Neural cell (in vitro differentiated cells): ENCODE data around the gene PLA2G6. TPM values are rescaled to one million over a fixed set of nuclear protein-coding genes. Genes with fewer than 3 reads are reported as not detected.

ENCODE experiments used
- H2AFZ ChIP-seq: fragments of 200-600, 300-800 bp; sonication (generic), shearing (Covaris generic); 2 replicates; pipeline ENCODE4 v1.6.0; 2014; ENCODE audit warnings: low read depth, mild to moderate bottlenecking, antibody characterized with exemption, low read length, moderate library complexity
- H3F3A ChIP-seq: fragments of 200-600 bp; shearing (Covaris generic); 2 replicates; pipeline ENCODE4 v1.6.1; 2016; ENCODE audit warnings: mild to moderate bottlenecking, moderate library complexity, mixed read lengths, antibody characterized with exemption, low read length; ENCODE audit not compliant: insufficient read depth, poor library complexity, severe bottlenecking
- H3K27ac ChIP-seq: fragments of 200-600, 300-800 bp; sonication (generic), shearing (Covaris generic); 2 replicates; pipeline ENCODE4 v1.5.1; 2014; ENCODE audit warnings: mild to moderate bottlenecking, low read length, moderate library complexity
- H3K27me3 ChIP-seq: fragments of 300-800, 200-600 bp; sonication (generic), shearing (Covaris generic); 2 replicates; pipeline ENCODE4 v1.6.0; 2014; ENCODE audit warnings: mild to moderate bottlenecking, low read depth, low read length, moderate library complexity; ENCODE audit not compliant: insufficient read depth
- H3K36me3 ChIP-seq: fragments of 300-800, 200-600 bp; sonication (generic), shearing (Covaris generic); 2 replicates; pipeline ENCODE4 v1.5.1; 2014; ENCODE audit warnings: mild to moderate bottlenecking, antibody characterized with exemption, low read length, moderate library complexity; ENCODE audit not compliant: insufficient read depth
- H3K4me2 ChIP-seq: fragments of 300-800, 200-600 bp; sonication (generic), shearing (Covaris generic); 2 replicates; pipeline ENCODE4 v1.6.0; 2014; ENCODE audit warnings: mild to moderate bottlenecking, low read length
- H3K4me3 ChIP-seq: fragments of 300-800, 200-600 bp; sonication (generic), shearing (Covaris generic); 2 replicates; pipeline ENCODE4 v1.5.1; 2014; ENCODE audit warnings: mild to moderate bottlenecking, low read length, moderate library complexity
- H3K79me2 ChIP-seq: fragments of 200-600 bp; shearing (Covaris generic); replicated peaks from 2 replicates; pipeline ENCODE4 v1.6.0; 2014; ENCODE audit warnings: mild to moderate bottlenecking, low read length, moderate library complexity; ENCODE audit not compliant: insufficient read depth
- H3K9ac ChIP-seq: fragments of 300-800, 200-600 bp; sonication (generic), shearing (Covaris generic); 2 replicates; pipeline ENCODE4 v1.6.1; 2016; ENCODE audit warnings: mild to moderate bottlenecking, low read length, mixed read lengths
- H3K9me2 ChIP-seq: fragments of 200-600 bp; shearing (Covaris generic); 2 replicates; pipeline ENCODE4 v1.6.1; 2016; ENCODE audit warnings: mild to moderate bottlenecking, low read length, mixed read lengths; ENCODE audit not compliant: insufficient read depth
- H3K9me3 ChIP-seq: fragments of 200-600, 300-800 bp; sonication (generic), shearing (Covaris generic); 2 replicates; pipeline ENCODE4 v1.6.1; 2016; ENCODE audit warnings: mild to moderate bottlenecking, mixed run types, low read length, moderate library complexity, mixed read lengths
- H4K20me1 ChIP-seq: fragments of 200-600 bp; shearing (Covaris generic); 2 replicates; pipeline ENCODE4 v1.6.1; 2016; ENCODE audit warnings: mild to moderate bottlenecking, mixed run types; ENCODE audit not compliant: insufficient read depth
- CTCF ChIP-seq: fragments of 450-650 bp; IDR thresholded peaks from 2 replicates; pipeline ENCODE4 v1.5.1; 2014; ENCODE audit warnings: antibody characterized with exemption, mild to moderate bottlenecking, moderate library complexity; ENCODE audit not compliant: poor library complexity, severe bottlenecking
- EP300 ChIP-seq: fragments of 450-650 bp; conservative IDR thresholded peaks from 2 replicates; pipeline ENCODE4 v1.6.1; 2014; ENCODE audit warnings: antibody characterized with exemption, mild to moderate bottlenecking, moderate library complexity; ENCODE audit not compliant: poor library complexity, severe bottlenecking
- EZH2 ChIP-seq: fragments of 200-600, 300-800 bp; shearing (Covaris generic), sonication (generic); IDR thresholded peaks from 2 replicates; pipeline ENCODE4 v1.6.1; 2014; ENCODE audit warnings: antibody characterized with exemption, low read length, borderline replicate concordance, mild to moderate bottlenecking; ENCODE audit not compliant: insufficient read depth, poor library complexity, severe bottlenecking
- MXI1 ChIP-seq: fragments of 450-650 bp; conservative IDR thresholded peaks from 2 replicates; pipeline ENCODE4 v1.6.1; 2014; ENCODE audit warnings: antibody characterized with exemption, mild to moderate bottlenecking; ENCODE audit not compliant: poor library complexity, severe bottlenecking
- POLR2AphosphoS5 ChIP-seq: IDR thresholded peaks from 2 replicates; pipeline ENCODE4 v1.6.1; 2012
- RAD21 ChIP-seq: fragments of 450-650 bp; conservative IDR thresholded peaks from 2 replicates; pipeline ENCODE4 v1.6.1; 2014; ENCODE audit warnings: antibody characterized with exemption, mild to moderate bottlenecking, moderate library complexity
- REST ChIP-seq: IDR thresholded peaks from 2 replicates; pipeline ENCODE4 v1.6.1; 2012; ENCODE audit warnings: borderline replicate concordance
- SMC3 ChIP-seq: fragments of 450-650 bp; conservative IDR thresholded peaks from 2 replicates; pipeline ENCODE4 v1.6.1; 2014; ENCODE audit warnings: antibody characterized with exemption, mild to moderate bottlenecking, moderate library complexity; ENCODE audit not compliant: poor library complexity
- TAF1 ChIP-seq: IDR thresholded peaks from 2 replicates; pipeline ENCODE4 v1.6.1; 2012; ENCODE audit warnings: low read depth
- polyA plus RNA-seq: library from polyadenylated mRNA; depleted of rRNA; stranded (reverse); fragments of >200 nt; gene quantifications from 2 replicates; pipeline ENCODE4 v1.2.3, GENCODE V29; 2014

Gene PLA2G6
- polyA plus RNA-seq, 1 donor from 2014 or later, result 18.5 TPM

- no peak for TF ChIP-seq EP300
- no peak for TF ChIP-seq RAD21
- TF ChIP-seq EZH2, result no peak
- TF ChIP-seq SMC3, result no peak
- TF ChIP-seq POLR2AphosphoS5, result no peak
- TF ChIP-seq CTCF, result no peak
- no peak for TF ChIP-seq MXI1
- no peak for TF ChIP-seq REST
- no peak for TF ChIP-seq TAF1
- H2AFZ ChIP-seq, result no peak overlapping the region
- H3K27me3 ChIP-seq, result no peaks in the 10 kb centered on the region
- H3K4me3 ChIP-seq, result no peak overlapping the region
- no peak overlapping the region for H3K27ac ChIP-seq
- H3K9ac ChIP-seq, result no peak overlapping the region
- no peaks in the 10 kb centered on the region for H3K36me3 ChIP-seq
- H3F3A ChIP-seq, result no peaks in the 10 kb centered on the region
- H4K20me1 ChIP-seq, result no peaks in the 10 kb centered on the region
- no peaks in the 10 kb centered on the region for H3K9me2 ChIP-seq
- H3K9me3 ChIP-seq, result no peaks in the 10 kb centered on the region
- H3K79me2 ChIP-seq, result no peaks in the 10 kb centered on the region
- H3K4me2 ChIP-seq, result no peak overlapping the region
Measured at GRCh38 chr22:38129021-38129420, 52.6 kb downstream of the PLA2G6 start.

- H3K27ac ChIP-seq, result no peak overlapping the region
- H3F3A ChIP-seq, result no peaks in the 10 kb centered on the region
- H3K4me3 ChIP-seq, result no peak overlapping the region
- no peaks in the 10 kb centered on the region for H4K20me1 ChIP-seq
- H3K79me2 ChIP-seq, result no peaks in the 10 kb centered on the region
- H3K4me2 ChIP-seq, result no peak overlapping the region
- no peaks in the 10 kb centered on the region for H3K27me3 ChIP-seq
- TF ChIP-seq TAF1, result no peak
- no peaks in the 10 kb centered on the region for H3K9me2 ChIP-seq
- H3K36me3 ChIP-seq, result no peaks in the 10 kb centered on the region
- H3K9me3 ChIP-seq, result no peaks in the 10 kb centered on the region
- H3K9ac ChIP-seq, result no peak overlapping the region
- no peak overlapping the region for H2AFZ ChIP-seq
Measured at GRCh38 chr22:38127869-38128268, 53.8 kb downstream of the PLA2G6 start.
